ENCODE measurements around the gene SRC. TPM values are rescaled to one million over a fixed set of nuclear protein-coding genes. Genes with fewer than 3 reads are reported as not detected.

Gene SRC
- total and polyA plus RNA-seq, 3 donors from 2014 or later = 90.3 to 179 (median 143) TPM

- TF ChIP-seq POLR2A (IDR thresholded peaks at IDR 0.05) (no peak), CTCF (IDR thresholded peaks at IDR 0.05) (no peak)
- no peak for DNase-seq
- H3K27me3 ChIP-seq = no peaks in the 10 kb centered on the region
- no peak overlapping the region for H3K27ac ChIP-seq
- intact Hi-C loops (cut with DNase I; ENCODE audit: low total_unique reads) = no loop called here
- H3K9me3 ChIP-seq = no peaks in the 10 kb centered on the region
- WGBS, 2 donors = 73 to 75% methylated on average over 6 of the region's 6 CpGs
- no peak overlapping the region for H3K4me3 ChIP-seq
- H3K36me3 ChIP-seq (ENCODE audit: low read depth, missing control alignments) = no peaks in the 10 kb centered on the region
- H3K4me1 ChIP-seq = peaks cover 32% of the 10 kb centered on the region
Measured at GRCh38 chr20:37305079-37305478, 40.9 kb upstream of the SRC start.

DNA sequence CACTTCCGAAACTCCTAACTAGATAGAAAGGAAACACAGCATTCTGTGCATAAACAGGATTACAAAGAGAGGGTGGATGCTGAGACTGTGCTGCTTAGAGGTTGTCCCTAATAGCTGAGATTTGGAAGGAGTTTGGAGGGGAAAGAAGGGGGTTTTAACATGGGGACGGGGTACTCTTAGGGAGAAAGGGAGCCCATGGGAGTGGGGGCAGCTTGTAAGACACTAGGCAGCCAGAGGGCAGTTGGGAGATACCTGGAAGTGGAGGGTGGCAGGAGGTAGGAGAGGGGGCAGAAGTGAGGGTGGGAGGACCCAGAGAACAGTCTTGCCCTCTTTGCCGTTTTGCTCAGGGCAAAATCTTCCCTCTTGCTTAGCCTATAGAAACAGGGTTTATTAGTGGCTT lies 40.1 kb upstream of the SRC start:
- no peak for DNase-seq
- H3K36me3 ChIP-seq (ENCODE audit: low read depth, missing control alignments) = no peaks in the 10 kb centered on the region
- WGBS, 2 donors = 51 to 69% methylated on average over 3 of the region's 3 CpGs
- H3K27me3 ChIP-seq = no peaks in the 10 kb centered on the region
- no peaks in the 10 kb centered on the region for H3K9me3 ChIP-seq
- H3K27ac ChIP-seq = peak overlapping the region in 1 of 2 donors; percentile 47
- no peak overlapping the region for H3K4me3 ChIP-seq
- TF ChIP-seq CTCF (IDR thresholded peaks at IDR 0.05) (no peak), POLR2A (IDR thresholded peaks at IDR 0.05) (no peak)
- H3K4me1 ChIP-seq = peaks cover 39% of the 10 kb centered on the region
- intact Hi-C loops (cut with DNase I; ENCODE audit: low total_unique reads) = no loop called here

DNA sequence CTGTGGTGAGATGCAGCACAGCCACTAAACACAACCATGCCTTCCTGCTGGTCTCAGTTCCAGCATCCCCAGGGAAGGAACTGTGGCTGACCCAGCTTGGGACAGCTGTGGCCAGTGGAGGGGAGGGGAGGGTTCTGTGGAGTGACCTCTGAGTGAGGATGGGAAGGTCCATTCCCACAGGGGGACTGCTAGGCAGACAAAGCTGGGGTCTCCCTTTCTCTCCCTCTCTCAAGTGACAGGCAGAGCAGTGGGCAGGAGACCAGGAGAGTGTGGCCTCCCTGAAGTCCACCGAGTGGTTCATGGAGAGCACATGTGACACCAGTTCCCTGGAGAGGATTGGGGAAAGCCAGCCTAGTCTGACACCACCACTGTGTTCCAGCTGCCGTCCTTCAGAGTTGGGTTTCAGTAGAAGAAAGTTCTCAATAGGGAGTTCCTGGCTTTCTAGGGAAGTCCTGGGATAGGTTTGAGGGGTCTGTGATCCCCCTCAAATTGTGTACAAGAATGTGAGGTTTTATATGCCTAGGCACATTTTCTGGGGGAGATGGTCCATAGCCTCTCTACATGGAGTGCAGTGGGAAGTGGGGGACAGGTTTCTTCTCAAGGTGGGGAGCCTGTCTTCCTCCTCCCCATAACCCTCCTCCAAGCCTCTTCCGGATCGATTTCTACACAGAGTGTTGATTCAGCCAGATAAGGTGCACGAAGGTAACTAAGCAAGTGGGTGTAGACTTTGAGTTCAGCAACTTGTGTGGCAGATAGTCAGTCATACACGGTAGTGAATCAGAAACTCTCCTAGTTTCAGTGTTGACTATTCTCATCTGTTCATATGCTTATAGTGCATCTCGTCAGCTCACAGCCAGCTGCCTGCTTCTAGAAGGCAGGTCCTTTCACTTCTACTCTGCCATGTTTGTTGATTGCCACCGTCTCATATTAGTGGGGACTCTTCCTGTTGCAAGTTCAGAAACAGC lies 37.6 kb upstream of the SRC start:
- TF ChIP-seq CTCF (IDR thresholded peaks at IDR 0.05) = no peak
- TF ChIP-seq POLR2A (IDR thresholded peaks at IDR 0.05) = no peak
- Histone ChIP-seq H3K9me3 (no peaks in the 10 kb centered on the region), H3K4me1 (peaks cover 57% of the 10 kb centered on the region), H3K27me3 (no peaks in the 10 kb centered on the region), H3K36me3 (ENCODE audit: low read depth, missing control alignments) (no peaks in the 10 kb centered on the region), H3K4me3 (no peak overlapping the region), H3K27ac (peak overlapping the region; percentile 79 to 82)
- intact Hi-C loops (cut with DNase I; ENCODE audit: low total_unique reads) = no loop called here
- DNase-seq = no peak
- 70 to 81% methylated on average over 8 of the region's 8 CpGs for WGBS, 2 donors

GRCh38 chr20:37309290-37309689 lies 36.6 kb upstream of the SRC start:
- DNase-seq = no peak
- TF ChIP-seq POLR2A (IDR thresholded peaks at IDR 0.05) (no peak), CTCF (IDR thresholded peaks at IDR 0.05) (no peak)
- Histone ChIP-seq H3K4me3 (no peak overlapping the region), H3K4me1 (peaks cover 66% of the 10 kb centered on the region), H3K27ac (peak overlapping the region; percentile 79 to 82), H3K27me3 (no peaks in the 10 kb centered on the region), H3K9me3 (no peaks in the 10 kb centered on the region), H3K36me3 (ENCODE audit: low read depth, missing control alignments) (no peaks in the 10 kb centered on the region)
- intact Hi-C loops (cut with DNase I; ENCODE audit: low total_unique reads) = no loop called here
- WGBS, 2 donors = 92 to 94% methylated on average over 6 of the region's 6 CpGs
